ENCODE data around the gene RPL10. TPM values are rescaled to one million over a fixed set of nuclear protein-coding genes. Genes with fewer than 3 reads are reported as not detected.

RPL10 gene
- total and polyA plus RNA-seq, 9 of the 15 experiments (the other 6 are each of a cell fraction or from before 2014, with no cell fraction given): 3,774 to 7,600 (median 5,014) TPM

DNA sequence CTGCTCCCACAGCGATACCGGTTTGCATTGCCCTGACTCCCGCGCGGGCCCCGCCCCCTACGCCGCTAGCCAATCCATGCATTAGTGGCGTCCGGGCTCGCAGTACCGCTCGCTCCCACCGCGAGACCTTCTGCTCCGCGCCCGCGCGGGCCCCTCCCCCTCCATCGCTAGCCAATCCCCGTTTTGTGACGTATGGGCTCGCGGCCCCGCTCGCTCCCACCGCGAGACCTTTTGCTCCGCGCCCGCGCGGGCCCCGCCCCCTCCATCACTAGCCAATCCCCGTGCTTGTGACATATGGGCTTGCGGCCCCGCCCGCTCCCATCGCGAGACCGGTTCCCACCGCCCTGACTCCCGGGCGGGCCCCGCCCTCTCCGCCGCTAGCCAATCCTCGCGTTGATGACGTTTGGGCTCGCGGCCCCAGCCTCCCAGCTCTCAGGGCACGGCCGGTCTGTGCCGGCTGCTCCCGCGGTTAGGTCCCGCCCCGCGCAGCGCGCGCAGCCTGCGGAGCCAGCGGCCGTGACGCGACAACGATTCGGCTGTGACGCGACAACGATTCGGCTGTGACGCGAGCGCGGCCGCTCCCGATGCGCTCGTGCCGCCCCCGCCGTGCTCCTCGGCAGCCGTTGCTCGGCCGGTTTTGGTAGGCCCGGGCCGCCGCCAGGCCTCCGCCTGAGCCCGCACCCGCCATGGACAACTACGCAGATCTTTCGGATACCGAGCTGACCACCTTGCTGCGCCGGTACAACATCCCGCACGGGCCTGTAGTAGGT is 19.2 kb upstream of the RPL10 start, which contains the start of gene EMD (continued):
- TF ChIP-seq CREB1 (IDR thresholded peaks at IDR 0.05) (peak; percentile 100), CREB1 (CRISPR knock-in tag; IDR thresholded peaks at IDR 0.05) (peak; percentile 98), JUND (IDR thresholded peaks at IDR 0.05; ENCODE audit: borderline replicate concordance, low read depth, low read length) (no peak), JUND (tag; IDR thresholded peaks at IDR 0.05; ENCODE audit: borderline replicate concordance, low read depth, low read length) (0 out of 3 replicates have a peak, but pooled peaks have one; percentile 9), HNRNPLL (IDR thresholded peaks at IDR 0.05; ENCODE audit: low read depth, low read length, poor library complexity, severe bottlenecking) (peak; percentile 84), TAF1 (IDR thresholded peaks at IDR 0.05; ENCODE audit: control insufficient read depth, extremely low read depth, insufficient read depth, low read length, severe bottlenecking) (peak; percentile 49), ARHGAP35 (IDR thresholded peaks at IDR 0.05; ENCODE audit: partially characterized antibody) (peak; percentile 69), NFIX (CRISPR knock-in tag; IDR thresholded peaks at IDR 0.05; ENCODE audit: low read depth) (no peak), HNRNPUL1 (IDR thresholded peaks at IDR 0.05; ENCODE audit: low read length) (no peak), ZNF282 (CRISPR knock-in tag; IDR thresholded peaks at IDR 0.05) (no peak), MAZ (CRISPR knock-in tag; conservative IDR thresholded peaks at IDR 0.05 in 1 of 2, IDR thresholded peaks at IDR 0.05 in 1 of 2) (peak; percentile 59 to 67; a peak in 3 of 4 replicates), SIN3B (IDR thresholded peaks at IDR 0.05; ENCODE audit: low read depth) (peak; percentile 56; the same call in 1 of the 2 replicates), TRIM24 (IDR thresholded peaks at IDR 0.05) (peak in 1 of 2 experiments; percentile 62; a peak in 1 of 4 replicates), MBD2 (IDR thresholded peaks at IDR 0.05; ENCODE audit: borderline replicate concordance, low read depth) (peak; percentile 55; the same call in 1 of the 2 replicates), CHCHD3 (CRISPR knock-in tag; IDR thresholded peaks at IDR 0.05) (no peak)
- TF ChIP-seq, protein P1, sequence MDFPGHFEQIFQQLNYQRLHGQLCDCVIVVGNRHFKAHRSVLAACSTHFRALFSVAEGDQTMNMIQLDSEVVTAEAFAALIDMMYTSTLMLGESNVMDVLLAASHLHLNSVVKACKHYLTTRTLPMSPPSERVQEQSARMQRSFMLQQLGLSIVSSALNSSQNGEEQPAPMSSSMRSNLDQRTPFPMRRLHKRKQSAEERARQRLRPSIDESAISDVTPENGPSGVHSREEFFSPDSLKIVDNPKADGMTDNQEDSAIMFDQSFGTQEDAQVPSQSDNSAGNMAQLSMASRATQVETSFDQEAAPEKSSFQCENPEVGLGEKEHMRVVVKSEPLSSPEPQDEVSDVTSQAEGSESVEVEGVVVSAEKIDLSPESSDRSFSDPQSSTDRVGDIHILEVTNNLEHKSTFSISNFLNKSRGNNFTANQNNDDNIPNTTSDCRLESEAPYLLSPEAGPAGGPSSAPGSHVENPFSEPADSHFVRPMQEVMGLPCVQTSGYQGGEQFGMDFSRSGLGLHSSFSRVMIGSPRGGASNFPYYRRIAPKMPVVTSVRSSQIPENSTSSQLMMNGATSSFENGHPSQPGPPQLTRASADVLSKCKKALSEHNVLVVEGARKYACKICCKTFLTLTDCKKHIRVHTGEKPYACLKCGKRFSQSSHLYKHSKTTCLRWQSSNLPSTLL (IDR thresholded peaks at IDR 0.05): no peak
- TF ChIP-seq, protein P2, sequence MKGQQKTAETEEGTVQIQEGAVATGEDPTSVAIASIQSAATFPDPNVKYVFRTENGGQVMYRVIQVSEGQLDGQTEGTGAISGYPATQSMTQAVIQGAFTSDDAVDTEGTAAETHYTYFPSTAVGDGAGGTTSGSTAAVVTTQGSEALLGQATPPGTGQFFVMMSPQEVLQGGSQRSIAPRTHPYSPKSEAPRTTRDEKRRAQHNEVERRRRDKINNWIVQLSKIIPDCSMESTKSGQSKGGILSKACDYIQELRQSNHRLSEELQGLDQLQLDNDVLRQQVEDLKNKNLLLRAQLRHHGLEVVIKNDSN (CRISPR knock-in tag; IDR thresholded peaks at IDR 0.05): peak; percentile 51; the same call in 1 of the 2 replicates
- TF ChIP-seq, protein P3, sequence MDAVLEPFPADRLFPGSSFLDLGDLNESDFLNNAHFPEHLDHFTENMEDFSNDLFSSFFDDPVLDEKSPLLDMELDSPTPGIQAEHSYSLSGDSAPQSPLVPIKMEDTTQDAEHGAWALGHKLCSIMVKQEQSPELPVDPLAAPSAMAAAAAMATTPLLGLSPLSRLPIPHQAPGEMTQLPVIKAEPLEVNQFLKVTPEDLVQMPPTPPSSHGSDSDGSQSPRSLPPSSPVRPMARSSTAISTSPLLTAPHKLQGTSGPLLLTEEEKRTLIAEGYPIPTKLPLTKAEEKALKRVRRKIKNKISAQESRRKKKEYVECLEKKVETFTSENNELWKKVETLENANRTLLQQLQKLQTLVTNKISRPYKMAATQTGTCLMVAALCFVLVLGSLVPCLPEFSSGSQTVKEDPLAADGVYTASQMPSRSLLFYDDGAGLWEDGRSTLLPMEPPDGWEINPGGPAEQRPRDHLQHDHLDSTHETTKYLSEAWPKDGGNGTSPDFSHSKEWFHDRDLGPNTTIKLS (IDR thresholded peaks at IDR 0.05; ENCODE audit: borderline replicate concordance, low read depth): peak; percentile 77
- TF ChIP-seq, protein P4, sequence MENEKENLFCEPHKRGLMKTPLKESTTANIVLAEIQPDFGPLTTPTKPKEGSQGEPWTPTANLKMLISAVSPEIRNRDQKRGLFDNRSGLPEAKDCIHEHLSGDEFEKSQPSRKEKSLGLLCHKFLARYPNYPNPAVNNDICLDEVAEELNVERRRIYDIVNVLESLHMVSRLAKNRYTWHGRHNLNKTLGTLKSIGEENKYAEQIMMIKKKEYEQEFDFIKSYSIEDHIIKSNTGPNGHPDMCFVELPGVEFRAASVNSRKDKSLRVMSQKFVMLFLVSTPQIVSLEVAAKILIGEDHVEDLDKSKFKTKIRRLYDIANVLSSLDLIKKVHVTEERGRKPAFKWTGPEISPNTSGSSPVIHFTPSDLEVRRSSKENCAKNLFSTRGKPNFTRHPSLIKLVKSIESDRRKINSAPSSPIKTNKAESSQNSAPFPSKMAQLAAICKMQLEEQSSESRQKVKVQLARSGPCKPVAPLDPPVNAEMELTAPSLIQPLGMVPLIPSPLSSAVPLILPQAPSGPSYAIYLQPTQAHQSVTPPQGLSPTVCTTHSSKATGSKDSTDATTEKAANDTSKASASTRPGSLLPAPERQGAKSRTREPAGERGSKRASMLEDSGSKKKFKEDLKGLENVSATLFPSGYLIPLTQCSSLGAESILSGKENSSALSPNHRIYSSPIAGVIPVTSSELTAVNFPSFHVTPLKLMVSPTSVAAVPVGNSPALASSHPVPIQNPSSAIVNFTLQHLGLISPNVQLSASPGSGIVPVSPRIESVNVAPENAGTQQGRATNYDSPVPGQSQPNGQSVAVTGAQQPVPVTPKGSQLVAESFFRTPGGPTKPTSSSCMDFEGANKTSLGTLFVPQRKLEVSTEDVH (IDR thresholded peaks at IDR 0.05; ENCODE audit: low read depth, partially characterized antibody): peak; percentile 42

Data from K562 (cell line).